ENCODE measurements around the gene DEPP1.

GRCh38 chr10:44979281-44980191, 927 bp upstream of the DEPP1 start:
- TF ChIP-seq CTCF (IDR thresholded peaks at IDR 0.05) = no peak
- TF ChIP-seq POLR2A (IDR thresholded peaks at IDR 0.05) = no peak
